Islet of Langerhans (tissue), 1 donor: ENCODE results near the gene MYO5C.

Experiments used
- FAIRE-seq: peaks from one replicate; lab custom pipeline; 2011; peaks lifted over from hg19 to GRCh38; lab: Jason Lieb, UNC

Gene MYO5C

GRCh38 chr15:52208306-52208946 lies 87.2 kb downstream of the MYO5C start:
- FAIRE-seq = no peak

DNA sequence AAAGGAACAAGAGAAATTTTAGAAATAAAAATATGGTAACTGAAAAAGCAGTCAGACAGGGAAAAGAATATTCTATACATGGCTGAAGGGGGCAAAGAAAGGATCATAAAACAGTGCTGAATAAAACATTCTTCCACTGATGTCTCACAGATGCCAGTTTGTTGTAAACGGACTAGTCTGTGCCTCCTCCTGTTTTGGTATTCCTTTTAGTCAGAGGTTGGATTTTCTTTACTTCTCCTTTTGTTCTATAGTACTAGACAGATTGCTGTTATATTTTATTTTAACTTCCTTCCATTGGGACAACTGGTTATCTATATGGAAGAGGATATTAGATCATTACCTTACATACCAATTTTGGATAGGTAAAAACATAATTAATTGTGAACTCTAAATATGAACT lies 88.4 kb downstream of the MYO5C start:
- FAIRE-seq = no peak

GRCh38 chr15:52206446-52206845 lies 89.2 kb downstream of the MYO5C start:
- FAIRE-seq = no peak

DNA sequence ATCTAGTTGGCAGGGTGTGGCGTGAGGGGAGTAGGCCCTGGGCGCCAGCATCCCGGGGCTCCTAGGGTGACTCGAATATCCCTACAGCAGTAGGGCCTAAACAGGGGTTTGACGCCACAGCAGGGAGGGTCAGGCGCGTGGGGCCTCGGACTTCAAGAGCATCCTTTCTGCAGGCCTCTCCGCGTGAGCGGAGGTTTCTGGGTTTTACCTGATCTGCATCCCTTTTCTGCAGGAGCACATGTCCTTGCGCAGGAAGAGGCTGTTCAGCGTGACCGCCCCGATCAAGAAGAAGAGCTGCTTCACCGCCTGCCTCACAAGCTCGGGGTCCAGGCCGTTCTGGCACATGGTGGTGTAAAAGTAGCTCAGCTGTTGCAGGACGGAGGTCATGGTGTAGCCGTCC lies 90.9 kb downstream of the MYO5C start:
- FAIRE-seq = no peak

DNA sequence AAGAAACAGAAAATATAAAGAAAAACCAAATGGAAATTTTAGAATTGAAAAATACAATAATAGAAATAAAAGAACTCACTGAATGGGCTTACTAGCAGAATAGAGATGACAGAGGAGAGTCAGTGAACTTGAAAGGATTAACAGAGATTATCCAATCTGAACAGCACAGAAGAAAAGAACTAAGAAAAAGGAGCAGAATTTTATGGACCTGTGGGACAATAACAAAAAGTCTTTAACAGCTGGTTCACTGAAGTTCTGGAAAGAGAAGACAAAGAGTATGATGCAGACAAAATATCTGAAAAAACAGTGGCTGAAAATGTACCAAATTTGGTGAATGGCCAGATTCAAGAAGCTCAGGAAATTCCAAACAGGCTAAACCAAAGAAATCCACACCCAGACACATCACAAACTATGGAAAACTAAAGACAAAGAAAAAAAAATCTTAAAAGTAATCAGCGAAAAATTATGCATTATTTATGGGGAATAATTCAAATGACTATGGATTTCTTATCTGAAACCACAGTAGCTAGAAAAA lies 94.7 kb downstream of the MYO5C start:
- FAIRE-seq = no peak

GRCh38 chr15:52199271-52199670 lies 96.3 kb downstream of the MYO5C start:
- no peak for FAIRE-seq

GRCh38 chr15:52196891-52197290 lies 98.7 kb downstream of the MYO5C start:
- no peak for FAIRE-seq

- FAIRE-seq = no peak
These were observed 101.8 kb downstream of the MYO5C start for GRCh38 chr15:52193791-52194190.

DNA sequence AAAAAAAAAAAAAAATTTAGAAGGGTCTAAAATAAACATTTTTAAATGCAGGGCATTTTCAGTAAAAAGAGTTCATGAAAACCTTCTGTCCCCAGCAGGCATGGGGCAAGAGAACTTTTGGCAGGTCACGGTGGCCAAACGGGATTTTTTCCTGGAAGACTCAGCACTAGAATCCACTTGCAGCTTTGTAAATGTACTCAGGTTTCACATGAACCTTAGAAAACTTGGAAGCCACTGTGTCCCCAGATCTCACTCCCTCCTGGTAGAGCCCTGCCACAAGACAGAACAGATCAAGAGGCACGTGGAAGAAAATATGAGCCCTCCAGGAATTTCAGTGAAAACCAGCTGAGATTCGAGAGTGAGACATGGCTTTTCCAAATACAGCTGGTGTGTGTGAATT lies 102.3 kb downstream of the MYO5C start:
- FAIRE-seq = no peak

- no peak for FAIRE-seq
These were observed 104.4 kb downstream of the MYO5C start, which contains the start of gene GNB5 for GRCh38 chr15:52191207-52191606. Gene GNB5, minus strand, starts transcription at chr15:52191392. Its CDS starts 6,716 bp downstream, at chr15:52184676.

DNA sequence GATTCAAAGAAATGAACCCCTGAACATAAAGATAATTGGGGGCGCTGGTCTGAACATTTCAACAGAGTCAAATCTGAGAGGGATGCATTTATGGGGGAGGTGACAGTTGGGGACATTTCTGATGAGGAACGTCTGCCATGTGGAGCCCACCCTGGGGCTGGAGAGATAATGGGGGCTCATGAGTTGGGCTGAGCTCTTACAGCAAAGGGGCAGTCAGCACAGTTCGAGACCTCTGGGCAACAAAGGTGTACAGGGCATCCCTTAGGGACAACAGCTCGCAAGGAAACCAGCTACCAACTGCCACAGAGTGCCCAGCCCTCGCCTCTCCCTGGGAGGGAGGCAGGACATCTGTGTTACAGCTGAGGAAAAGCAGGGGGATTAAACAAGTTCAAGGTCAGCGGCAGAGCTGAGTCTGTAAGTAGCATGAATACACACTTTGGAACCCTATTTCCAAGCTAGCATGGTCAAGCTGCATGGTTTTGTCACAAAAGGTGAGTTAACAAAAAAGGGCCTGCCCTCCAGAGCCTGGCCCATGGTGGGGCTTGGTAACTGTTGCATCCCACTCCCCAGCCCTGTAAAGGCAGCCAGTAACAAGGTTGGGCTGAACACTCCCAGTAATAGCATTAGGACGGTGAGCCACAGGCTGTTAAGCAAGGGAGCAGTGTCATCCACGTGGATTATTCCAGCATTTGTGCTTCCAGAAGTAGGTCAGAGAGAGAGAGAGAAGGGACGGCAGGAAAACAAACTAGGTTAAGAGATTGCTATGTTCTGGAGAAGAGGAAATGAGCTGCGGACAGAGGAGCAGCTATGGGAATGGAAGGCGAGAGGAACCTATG lies 108.7 kb downstream of the MYO5C start:
- FAIRE-seq = no peak

DNA sequence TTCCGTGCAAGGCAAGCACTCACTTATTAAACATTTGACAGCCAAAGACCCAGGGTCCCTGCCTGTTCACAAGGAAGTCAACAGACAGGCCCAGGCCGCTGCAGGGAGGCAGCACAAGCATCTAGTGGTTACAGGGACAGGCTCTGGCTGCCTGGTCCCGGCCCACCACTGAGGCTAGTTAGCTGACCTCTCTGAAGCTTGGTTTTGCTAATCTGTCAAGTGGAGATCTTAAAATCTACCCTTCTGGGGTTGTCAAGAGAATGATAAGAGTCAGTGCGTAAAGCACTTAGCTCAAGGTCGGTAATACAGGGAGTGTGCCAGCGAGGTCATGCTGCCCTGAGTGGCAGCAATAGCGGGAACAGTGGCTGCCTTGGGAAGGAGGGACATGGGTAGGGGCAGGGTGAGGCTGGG lies 110.4 kb downstream of the MYO5C start:
- FAIRE-seq = no peak

GRCh38 chr15:52184721-52185120 lies 110.9 kb downstream of the MYO5C start:
- FAIRE-seq = no peak

- no peak for FAIRE-seq
These were observed 111.9 kb downstream of the MYO5C start for GRCh38 chr15:52183562-52184173.

DNA sequence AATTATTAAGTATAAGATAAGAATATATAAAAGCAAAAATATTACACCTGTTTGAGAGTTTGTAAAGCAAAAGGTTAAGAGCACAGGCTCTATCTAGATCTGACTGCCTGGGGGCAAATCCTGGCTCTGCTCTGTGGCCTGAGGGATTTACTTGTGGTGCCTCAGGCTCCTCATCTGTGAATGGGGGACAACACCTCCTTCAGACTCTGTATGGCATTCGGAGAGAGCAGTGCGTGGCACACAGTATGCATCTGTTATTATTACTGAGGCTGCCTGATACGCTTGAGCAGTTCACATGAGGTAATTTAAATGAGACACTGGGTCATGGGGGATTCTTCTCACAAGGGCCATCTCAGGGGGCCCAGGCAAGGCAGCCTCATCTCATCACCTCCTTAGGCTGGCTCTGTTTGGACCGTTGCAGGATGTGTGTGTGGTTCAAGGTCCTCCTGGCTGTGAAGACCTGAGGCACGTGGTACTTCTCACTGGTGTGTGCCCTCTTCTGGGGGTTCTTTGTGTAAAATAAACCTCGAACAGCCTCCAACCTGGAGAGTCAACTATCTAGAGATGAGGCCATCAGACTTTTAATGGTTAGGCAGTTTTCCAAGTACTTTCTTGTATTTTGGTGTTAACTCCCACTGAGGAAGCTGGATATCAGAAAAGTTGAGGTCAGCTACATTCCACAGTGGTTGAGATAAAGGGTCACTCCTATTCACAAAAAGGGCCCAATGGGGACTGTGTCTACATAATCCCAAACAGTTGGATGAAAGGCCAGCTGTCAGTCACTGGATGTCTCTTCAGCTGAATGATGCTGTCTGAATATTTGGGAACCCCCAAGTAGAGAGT lies 113.4 kb downstream of the MYO5C start:
- no peak for FAIRE-seq

- no peak for FAIRE-seq
These were observed 114.7 kb downstream of the MYO5C start for GRCh38 chr15:52180851-52181450.

- no peak for FAIRE-seq
These were observed 115.3 kb downstream of the MYO5C start for GRCh38 chr15:52180196-52180835.

DNA sequence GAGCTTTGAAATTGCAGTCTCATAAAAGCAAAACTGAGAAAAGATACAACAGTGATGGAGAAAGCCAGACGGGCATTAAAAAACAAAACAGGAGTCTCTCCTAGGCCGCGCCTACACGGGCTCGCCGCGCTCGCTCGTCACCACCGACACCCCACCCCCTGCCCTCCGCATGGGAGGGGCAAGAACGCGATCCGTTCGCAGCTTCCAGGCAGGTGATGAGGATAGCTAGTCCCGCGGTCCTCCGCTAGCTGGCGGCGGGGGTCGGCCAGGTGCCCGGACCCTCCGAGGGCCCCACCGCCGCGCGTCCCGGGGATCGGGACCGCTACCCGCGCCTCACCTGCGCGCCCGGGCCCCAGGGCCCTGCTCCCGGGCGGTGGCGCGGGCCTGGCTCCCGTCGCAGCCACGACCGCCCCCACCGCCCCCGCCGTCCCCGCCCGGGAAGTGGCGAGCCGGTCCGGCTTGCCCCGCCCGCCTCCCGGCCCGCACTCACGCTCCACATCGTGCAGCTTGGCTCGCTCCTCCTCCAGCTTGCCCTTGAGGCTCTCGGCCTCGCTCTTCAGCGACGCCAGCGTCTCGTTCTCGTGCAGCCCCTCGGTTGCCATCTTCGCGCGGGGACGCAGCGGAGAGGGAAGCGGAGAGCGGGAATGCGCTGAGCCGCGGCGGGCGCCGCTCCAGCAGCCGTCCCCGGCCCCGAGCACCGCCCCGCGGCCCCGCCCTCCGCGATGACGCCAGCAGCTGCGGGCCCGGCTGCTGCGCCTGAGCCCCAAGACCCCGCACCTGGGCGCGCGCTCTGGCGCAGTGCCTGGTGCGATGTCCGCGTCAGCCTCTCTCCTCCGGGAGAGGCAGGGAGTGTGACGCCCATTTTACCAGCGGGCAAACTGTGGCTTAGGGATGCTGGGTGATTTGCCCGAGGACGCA lies 116.1 kb downstream of the MYO5C start:
- no peak for FAIRE-seq

DNA sequence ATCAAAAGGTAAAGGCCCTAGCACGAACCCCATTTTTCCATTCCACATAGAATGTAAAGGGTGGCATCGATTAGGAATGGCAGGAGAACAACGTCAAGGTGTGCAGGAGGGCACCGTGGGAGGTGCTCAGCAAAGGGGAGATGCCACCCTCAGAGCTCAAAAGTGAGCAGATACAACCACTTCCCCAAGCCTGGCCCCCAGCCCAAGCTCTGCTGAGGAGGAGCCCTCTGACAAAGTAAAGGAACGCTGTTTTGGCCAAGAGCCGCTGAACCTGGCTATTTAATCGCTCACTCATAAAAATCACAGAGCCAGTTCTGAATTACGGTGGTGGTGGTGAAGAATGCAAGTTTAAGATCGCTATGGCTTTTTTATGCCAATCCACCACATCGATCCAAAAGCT lies 116.8 kb downstream of the MYO5C start:
- FAIRE-seq = no peak

- FAIRE-seq = no peak
These were observed 122.7 kb downstream of the MYO5C start for GRCh38 chr15:52172869-52173268.
